Activated CD8-positive, alpha-beta memory T cell treated with anti-CD3 and anti-CD28 coated beads, Interleukin-2, amount 50 U/mL, for 1 hour (primary cell): ENCODE data around the gene SEC14L6.

ENCODE experiments used
- DNase-seq: peaks from one replicate; pipeline ENCODE4 v3.0.0-alpha.2; 2020; ENCODE audit errors: extremely low read depth

The SEC14L6 gene

DNA sequence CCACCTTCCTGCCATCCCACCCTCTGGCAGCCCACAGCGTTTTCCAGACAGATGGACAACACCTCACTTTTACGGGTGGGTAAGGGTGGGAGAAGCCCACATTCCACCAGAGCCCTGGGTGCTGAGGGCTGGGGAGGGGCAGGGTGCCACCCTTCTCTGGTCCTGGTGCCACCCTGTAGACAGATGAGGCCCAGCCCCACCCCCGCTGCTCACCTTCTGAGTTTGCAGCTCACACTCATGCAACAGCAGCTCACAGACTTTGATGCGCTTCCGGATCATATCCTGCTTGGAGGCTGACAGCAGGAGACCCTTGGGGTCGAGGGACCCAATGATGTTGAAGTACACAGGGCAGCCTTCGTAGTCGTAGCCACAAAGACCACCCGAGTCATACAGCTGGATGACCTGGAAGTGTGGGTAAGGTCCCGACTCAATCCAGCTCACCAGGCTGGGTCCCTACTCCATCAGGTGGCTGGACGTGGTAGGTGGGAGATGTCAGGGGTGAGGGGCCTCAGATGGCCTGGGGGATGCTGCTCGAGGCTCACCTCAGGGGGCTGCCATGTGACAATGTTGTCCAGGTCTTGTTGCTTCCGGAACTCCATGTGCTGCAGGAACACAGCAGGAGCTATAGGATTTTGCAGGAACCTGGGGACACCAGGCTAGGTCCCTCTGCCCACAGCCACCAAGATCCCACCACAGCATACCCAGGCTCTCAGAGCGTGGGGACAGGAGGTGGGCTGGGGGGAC, 51.3 kb downstream of the SEC14L6 start:
- no peak for DNase-seq

- DNase-seq = no peak
Measured at GRCh38 chr22:30492144-30492543, 54.4 kb downstream of the SEC14L6 start.

- no peak for DNase-seq
Measured at GRCh38 chr22:30491381-30491780, 55.2 kb downstream of the SEC14L6 start.

DNA sequence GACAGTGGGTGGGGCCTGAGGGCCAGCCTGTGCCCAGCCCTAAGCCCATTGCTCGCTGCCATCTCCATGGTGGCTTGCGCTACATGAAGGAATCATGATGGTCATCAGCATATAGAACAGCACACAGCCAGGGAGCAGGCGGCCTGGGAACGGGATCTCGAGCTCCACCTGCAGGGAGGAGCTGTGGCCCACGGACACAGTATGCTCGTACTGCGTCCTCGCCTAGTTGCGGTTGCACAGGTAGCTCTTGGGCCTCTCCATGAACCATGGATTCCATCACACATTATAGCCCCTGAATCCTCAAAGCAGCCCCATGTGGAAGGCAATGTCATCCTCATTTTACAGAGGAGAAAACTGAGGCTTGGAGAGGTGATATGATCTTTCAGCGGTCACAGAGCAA, 56.1 kb downstream of the SEC14L6 start:
- no peak for DNase-seq

DNA sequence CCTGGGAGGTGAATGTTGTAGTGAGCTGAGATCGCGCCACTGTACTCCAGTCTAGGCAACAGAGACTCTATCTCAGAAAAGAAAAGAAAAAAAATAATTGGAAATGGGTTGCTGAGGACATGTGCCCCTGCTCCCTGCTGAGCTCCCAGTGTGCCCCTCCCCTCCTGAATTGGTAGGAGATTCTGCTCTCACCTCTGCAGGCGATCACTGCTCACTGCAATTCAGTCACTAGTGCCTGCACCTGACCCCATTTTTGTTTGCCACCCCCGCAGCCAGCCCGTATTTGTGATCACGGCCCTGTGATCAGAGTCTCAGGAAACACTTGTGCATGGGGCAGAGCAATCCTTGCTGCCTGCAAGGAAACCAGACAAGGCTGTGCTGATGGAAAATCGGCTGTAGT, 58.4 kb downstream of the SEC14L6 start:
- no peak for DNase-seq

DNA sequence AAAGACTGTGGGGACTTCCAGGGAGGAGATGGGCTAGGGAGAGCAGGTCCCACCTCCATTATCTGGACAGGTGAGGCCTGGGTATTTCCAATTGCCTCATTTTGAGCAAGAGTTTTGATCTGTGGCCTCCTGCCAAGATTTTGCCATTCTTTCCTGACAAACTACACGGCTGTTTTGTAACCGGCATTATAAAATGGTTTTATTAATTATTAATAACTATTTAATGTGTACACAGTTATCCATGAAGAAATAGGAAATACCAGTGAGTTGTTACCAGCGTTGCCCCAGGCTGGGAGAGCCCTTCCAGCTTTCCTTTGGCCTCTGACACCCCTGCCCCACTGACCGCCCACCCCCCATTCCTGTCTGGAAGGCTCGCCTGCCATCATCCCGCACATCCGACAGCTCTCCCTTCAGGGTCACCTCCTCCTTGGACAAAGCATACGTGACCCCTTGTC, 59.9 kb downstream of the SEC14L6 start:
- DNase-seq = no peak

DNA sequence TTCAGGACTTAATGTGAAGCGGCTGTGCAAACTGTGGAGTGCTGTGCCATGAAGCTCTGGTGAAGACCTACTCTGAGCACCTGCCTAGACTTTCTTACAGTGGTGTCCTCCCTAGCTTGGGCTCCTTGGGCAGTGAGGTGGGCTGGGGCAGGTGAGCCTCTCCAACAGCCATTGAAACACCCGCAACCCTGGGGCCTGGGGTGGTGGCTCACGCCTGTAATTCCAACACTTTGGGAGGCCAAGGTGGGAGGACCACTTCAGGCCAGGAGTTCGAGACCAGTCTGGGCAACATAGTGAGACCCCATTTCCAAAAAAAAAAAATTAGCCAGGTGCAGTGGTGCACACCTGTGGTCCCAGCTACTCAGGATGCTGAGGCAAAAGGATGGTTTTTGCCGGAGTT, 60.4 kb downstream of the SEC14L6 start:
- DNase-seq = no peak

DNA sequence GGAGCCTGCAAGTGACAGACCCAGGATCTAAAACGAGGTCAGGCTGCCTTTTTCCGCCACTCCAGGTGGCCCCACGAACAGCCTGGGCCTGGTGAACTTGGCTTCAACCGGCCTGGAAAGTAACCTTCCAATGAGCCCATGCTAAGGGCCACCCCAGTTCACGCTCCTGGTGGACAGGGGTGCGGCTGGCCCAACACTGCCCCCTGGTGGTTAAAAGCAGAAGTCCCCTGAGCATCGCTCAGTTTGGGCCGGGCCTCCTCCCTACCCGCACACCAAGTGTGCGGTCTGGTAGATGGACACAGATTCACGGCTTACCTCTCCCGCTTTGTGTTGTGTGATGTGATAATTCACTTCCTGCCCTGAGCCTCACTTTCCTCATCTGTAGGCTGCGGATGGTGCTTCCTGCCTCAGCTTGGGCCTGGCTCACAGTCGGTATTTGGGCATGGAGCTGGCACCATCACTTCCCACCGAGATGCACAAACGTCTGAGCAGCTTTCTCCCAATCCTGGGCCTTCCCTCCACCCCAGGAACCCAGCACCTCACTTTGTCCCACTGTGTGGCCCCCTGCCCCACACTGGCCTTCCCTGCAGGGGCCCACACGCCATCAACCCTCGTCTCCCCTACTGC, 61.1 kb downstream of the SEC14L6 start:
- peak; percentile 53 for DNase-seq

GRCh38 chr22:30483169-30483568, 63.4 kb downstream of the SEC14L6 start:
- no peak for DNase-seq

DNA sequence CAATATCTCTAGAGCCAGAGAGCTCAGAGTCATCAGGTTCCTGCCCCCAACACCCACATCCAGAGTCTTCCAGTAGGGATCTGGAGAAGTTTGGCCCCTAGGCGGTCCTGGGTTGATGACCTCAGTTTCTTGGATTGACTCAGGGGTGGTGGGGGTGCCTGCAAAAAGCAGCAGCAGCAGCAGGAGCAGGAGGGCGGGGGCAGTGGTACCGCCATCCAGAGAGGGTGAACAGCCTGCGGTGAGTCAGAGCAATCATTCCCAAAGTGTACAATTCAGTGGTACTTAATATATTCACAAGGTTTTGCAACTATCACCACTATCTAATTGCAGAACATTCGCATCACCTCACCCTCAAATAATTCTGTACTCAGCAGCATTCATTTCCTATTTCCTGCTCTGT, 64.8 kb downstream of the SEC14L6 start:
- DNase-seq = no peak

- DNase-seq = no peak
Measured at GRCh38 chr22:30479981-30480380, 66.6 kb downstream of the SEC14L6 start.

GRCh38 chr22:30474683-30475424, 71.7 kb downstream of the SEC14L6 start:
- no peak for DNase-seq

DNA sequence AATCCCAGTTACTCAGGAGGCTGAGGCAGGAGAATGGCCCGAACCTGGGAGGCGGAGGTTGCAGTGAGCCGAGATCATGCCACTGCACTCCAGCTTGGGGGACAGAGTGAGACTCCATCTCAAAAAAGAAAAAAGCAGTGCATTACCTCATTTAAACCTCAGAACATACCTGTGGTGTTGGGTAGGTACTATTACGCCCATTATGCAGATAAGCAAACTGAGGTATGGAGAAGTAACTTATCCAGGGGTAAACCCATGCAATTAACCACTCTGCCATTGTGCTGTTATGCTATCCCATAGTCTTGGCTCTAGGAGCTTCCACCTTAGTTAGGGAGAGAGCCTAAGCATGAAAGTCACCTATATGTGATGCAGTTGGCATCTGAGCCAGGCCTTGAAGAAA, 72.4 kb downstream of the SEC14L6 start:
- DNase-seq = no peak

DNA sequence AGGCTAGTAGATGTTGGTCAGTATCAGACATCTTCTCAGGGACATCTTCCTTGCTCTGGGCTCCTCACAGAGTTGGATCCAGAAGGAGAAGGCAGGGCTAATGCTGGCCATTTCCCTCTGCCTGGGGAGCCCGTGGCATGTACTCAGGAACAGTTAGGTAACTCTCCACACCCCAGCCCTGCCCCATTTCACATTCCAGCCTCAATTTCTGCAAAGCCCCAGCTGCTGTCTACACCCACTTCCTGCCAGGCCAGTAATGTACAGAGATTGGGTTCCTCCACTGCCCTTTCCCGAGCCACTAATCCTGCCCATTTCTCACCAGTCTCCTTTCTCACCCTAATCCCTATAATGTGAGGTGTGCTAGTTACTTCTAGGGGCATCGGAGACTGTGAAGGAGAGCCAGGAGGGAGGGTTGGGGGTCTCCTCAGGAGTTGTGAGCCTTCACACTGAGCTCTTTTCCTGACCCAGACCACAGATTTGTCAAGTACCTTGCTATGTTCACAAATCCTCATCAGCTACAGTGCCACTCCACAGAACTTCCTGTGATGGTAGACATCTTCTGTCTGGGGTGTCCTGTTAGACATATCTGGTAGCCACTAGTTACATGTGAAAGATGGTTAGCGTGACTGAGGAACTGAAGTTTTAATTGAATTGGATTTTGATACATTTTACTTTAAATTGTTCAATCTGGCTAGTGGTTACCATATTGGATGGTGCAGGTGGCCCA, 73.4 kb downstream of the SEC14L6 start:
- DNase-seq = no peak
